Activated CD8-positive, alpha-beta T cell treated with anti-CD3 and anti-CD28 coated beads for 36 hours (primary cell): ENCODE measurements around the gene DVL2. TPM values are rescaled to one million over a fixed set of nuclear protein-coding genes. Genes with fewer than 3 reads are reported as not detected.

Source experiments
- ATAC-seq: fragments of 200-7000 bp; cut with Tn5 transposase; one replicate; pipeline ENCODE4 v1.10.0; 2021; ENCODE audit warnings: mild to moderate bottlenecking, moderate library complexity
- CTCF ChIA-PET: fragments of 350-600 bp; sonication (Branson Sonifier 250); formaldehyde crosslinking; loops from one replicate; lab custom pipeline; 2021; ENCODE audit warnings: antibody characterized with exemption; lab: Charles Lee
- POLR2A ChIA-PET: fragments of 350-600 bp; sonication (Branson Sonifier 250); formaldehyde crosslinking; loops from one replicate; lab custom pipeline; 2021; ENCODE audit warnings: antibody characterized with exemption; lab: Charles Lee
- DNase-seq: peaks from one replicate; pipeline ENCODE4 v3.0.0-alpha.2; 2020
- H3K27ac Mint-ChIP-seq: one replicate; pipeline ENCODE4 v1.8.0; 2021; ENCODE audit warnings: mild to moderate bottlenecking, mixed read lengths
- H3K27me3 Mint-ChIP-seq: one replicate; pipeline ENCODE4 v1.8.0; 2021; ENCODE audit warnings: mixed read lengths
- H3K36me3 Mint-ChIP-seq: one replicate; pipeline ENCODE4 v1.8.0; 2021; ENCODE audit warnings: low read depth, mixed read lengths
- H3K4me1 Mint-ChIP-seq: one replicate; pipeline ENCODE4 v1.8.0; 2021; ENCODE audit warnings: low read depth, mixed read lengths
- H3K4me3 Mint-ChIP-seq: one replicate; pipeline ENCODE4 v1.8.0; 2021; ENCODE audit warnings: mild to moderate bottlenecking, moderate library complexity, mixed read lengths
- H3K9me3 Mint-ChIP-seq: one replicate; pipeline ENCODE4 v1.8.0; 2021; ENCODE audit warnings: mixed read lengths
- CTCF ChIP-seq: fragments of 200-600 bp; IDR thresholded peaks from one replicate; pipeline ENCODE4 v1.8.0; 2022; ENCODE audit warnings: antibody characterized with exemption, mild to moderate bottlenecking
- intact Hi-C: fragments of 100-400 bp; cut with micrococcal nuclease; formaldehyde crosslinking; loops from one replicate; pipeline ENCODE4 v1.10.0; 2022
- total RNA-seq, 2 experiments: library from RNA; stranded (reverse); gene quantifications; one replicate each; pipeline ENCODE4 v1.2.3, GENCODE V29; 2021

Gene DVL2
- total RNA-seq, 2 experiments from 2014 or later: 50.0 to 53.6 TPM

GRCh38 chr17:7256766-7257456, 22.6 kb upstream of the DVL2 start:
- Mint-ChIP-seq H3K4me1 (peaks cover 37% of the 10 kb centered on the region), H3K9me3 (no peaks in the 10 kb centered on the region), H3K27me3 (peaks cover 2% of the 10 kb centered on the region), H3K36me3 (peaks cover 46% of the 10 kb centered on the region), H3K4me3 (no peak overlapping the region), H3K27ac (peak overlapping the region; percentile 48)
- ATAC-seq: no peak
- no peak for TF ChIP-seq CTCF
- CTCF ChIA-PET: interaction anchor here (1.0 to 2.0 kb wide), 5 partner anchors 9 to 211 kb away, joined by 3 to 7 read pairs (median 4); partner anchors contain the start of gene SLC2A4
- DNase-seq: no peak
- intact Hi-C loops: no loop called here
- POLR2A ChIA-PET: interaction anchor here (0.6 to 1.2 kb wide), 5 partner anchors 9 to 57 kb away, joined by 3 read pairs; partner anchors contain the start of gene GABARAP

- ChIA-PET CTCF (interaction anchor here (1.7 kb wide), 1 partner anchor 42 kb away, joined by 6 read pairs; no protein-coding TSS in a partner anchor), POLR2A (interaction anchor here (0.6 to 1.2 kb wide), 4 partner anchors 12 to 123 kb away, joined by 3 to 4 read pairs (median 3); no protein-coding TSS in a partner anchor)
- Mint-ChIP-seq H3K36me3 (peaks cover 49% of the 10 kb centered on the region), H3K9me3 (no peaks in the 10 kb centered on the region), H3K27me3 (no peaks in the 10 kb centered on the region), H3K4me1 (peaks cover 34% of the 10 kb centered on the region), H3K4me3 (no peak overlapping the region), H3K27ac (peak overlapping the region; percentile 24)
- intact Hi-C loops: no loop called here
- no peak for TF ChIP-seq CTCF
- no peak for ATAC-seq
- DNase-seq: no peak
These were observed 20.2 kb upstream of the DVL2 start for GRCh38 chr17:7254511-7254910.

- ChIA-PET CTCF (no interaction called here), POLR2A (no interaction called here)
- no peaks in the 10 kb centered on the region for H3K9me3 Mint-ChIP-seq
- peaks cover 41% of the 10 kb centered on the region for H3K36me3 Mint-ChIP-seq
- DNase-seq (no peak), ATAC-seq (no peak)
- TF ChIP-seq CTCF: no peak
- peaks cover 32% of the 10 kb centered on the region for H3K4me1 Mint-ChIP-seq
- peak overlapping the region; percentile 100 for H3K27ac Mint-ChIP-seq
- intact Hi-C loops: no loop called here
- peak overlapping the region; percentile 91 for H3K4me3 Mint-ChIP-seq
- H3K27me3 Mint-ChIP-seq: no peaks in the 10 kb centered on the region
These were observed 18.8 kb upstream of the DVL2 start for GRCh38 chr17:7253082-7253481.

GRCh38 chr17:7252176-7253043, 18.1 kb upstream of the DVL2 start, which contains the start of gene ELP5:
Gene ELP5 (plus strand): TSS chr17:7252215. CDS start chr17:7252551, 336 bp downstream.
- H3K27ac Mint-ChIP-seq: peak within 1 kb of the TSS; percentile 100
- peak within 1 kb of the TSS; percentile 91 for H3K4me3 Mint-ChIP-seq
- peaks cover 41% of the 10 kb centered on the region for H3K36me3 Mint-ChIP-seq
- no peaks in the 10 kb centered on the region for H3K27me3 Mint-ChIP-seq
- DNase-seq: peak; percentile 96
- no peaks in the 10 kb centered on the region for H3K9me3 Mint-ChIP-seq
- ChIA-PET CTCF (no interaction called here), POLR2A (interaction anchor here (1.1 to 5.0 kb wide), 2 partner anchors 12 to 32 kb away, joined by 7 to 67 read pairs; partner anchors contain the start of genes GABARAP and PHF23)
- intact Hi-C loops: no loop called here
- H3K4me1 Mint-ChIP-seq: peaks cover 35% of the 10 kb centered on the region
- peak; percentile 69 for ATAC-seq
- no peak for TF ChIP-seq CTCF
